DND-41 (cell line): ENCODE results near the gene CRTAC1.

ENCODE experiments used
- ATAC-seq: fragments of 200-7000 bp; cut with Tn5 transposase; 3 replicates; pipeline ENCODE4 v1.9.1; 2021; ENCODE audit warnings: low read depth; ENCODE audit not compliant: insufficient read depth
- DNase-seq: peaks from one replicate; pipeline ENCODE4 v3.0.0-alpha.2; 2020
- H2AFZ ChIP-seq: 2 replicates; pipeline ENCODE4 v1.6.0; 2012; ENCODE audit warnings: low read depth, low read length
- H3K27ac ChIP-seq: 2 replicates; pipeline ENCODE4 v1.5.1; 2012; ENCODE audit warnings: low read length, inconsistent platforms
- H3K27me3 ChIP-seq: fragments of 200-600 bp; sonication (generic); 2 replicates; pipeline ENCODE4 v1.6.0; 2012; ENCODE audit warnings: low read length, mild to moderate bottlenecking, inconsistent platforms; ENCODE audit not compliant: insufficient read depth, poor library complexity
- H3K36me3 ChIP-seq: 2 replicates; pipeline ENCODE4 v1.5.1; 2012; ENCODE audit warnings: low read length, inconsistent platforms; ENCODE audit not compliant: insufficient read depth
- H3K4me1 ChIP-seq: 2 replicates; pipeline ENCODE4 v1.5.1; 2012; ENCODE audit warnings: mild to moderate bottlenecking, low read length; ENCODE audit not compliant: insufficient read depth
- H3K4me2 ChIP-seq: 2 replicates; pipeline ENCODE4 v1.6.0; 2012; ENCODE audit warnings: mild to moderate bottlenecking, moderate library complexity, low read length, inconsistent platforms; ENCODE audit not compliant: insufficient read depth
- H3K4me3 ChIP-seq, 2 experiments: fragments of 200-600 bp in 1 of 2; shearing (Covaris generic) in 1 of 2; 2 replicates each; pipeline ENCODE4 v1.5.1; 2012 to 2016; ENCODE audit warnings: inconsistent platforms in 2 of 2, low read length in 2 of 2, mild to moderate bottlenecking in 2 of 2, low read depth in 1 of 2, moderate library complexity in 1 of 2
- H3K79me2 ChIP-seq: 2 replicates; pipeline ENCODE4 v1.6.0; 2012; ENCODE audit warnings: low read length, inconsistent platforms; ENCODE audit not compliant: insufficient read depth
- H3K9ac ChIP-seq: 2 replicates; pipeline ENCODE4 v1.6.0; 2012; ENCODE audit warnings: low read depth, mild to moderate bottlenecking, inconsistent platforms, low read length, moderate library complexity
- H3K9me3 ChIP-seq: 2 replicates; pipeline ENCODE4 v1.5.1; 2012; ENCODE audit warnings: low read length, moderate library complexity, mild to moderate bottlenecking, inconsistent platforms; ENCODE audit not compliant: insufficient read depth, severe bottlenecking
- H4K20me1 ChIP-seq: 2 replicates; pipeline ENCODE4 v1.6.0; 2012; ENCODE audit warnings: low read length; ENCODE audit not compliant: insufficient read depth
- CTCF ChIP-seq: IDR thresholded peaks from 2 replicates; pipeline ENCODE4 v1.5.1; 2012; ENCODE audit warnings: borderline replicate concordance, low read length, moderate library complexity, mild to moderate bottlenecking; ENCODE audit not compliant: poor library complexity, severe bottlenecking; ENCODE audit errors: extremely low read depth
- EZH2 ChIP-seq: IDR thresholded peaks from 3 replicates; pipeline ENCODE4 v1.6.1; 2012; ENCODE audit warnings: borderline replicate concordance, low read depth, mild to moderate bottlenecking, moderate library complexity, low read length, inconsistent platforms; ENCODE audit not compliant: severe bottlenecking

Gene CRTAC1

GRCh38 chr10:97822261-97822687 lies 208.1 kb downstream of the CRTAC1 start:
- Histone ChIP-seq H2AFZ (no peak overlapping the region), H4K20me1 (peaks cover 3% of the 10 kb centered on the region; the same call in 1 of the 2 replicates), H3K4me1 (no peaks in the 10 kb centered on the region), H3K36me3 (no peaks in the 10 kb centered on the region), H3K4me3 (no peak overlapping the region), H3K79me2 (no peaks in the 10 kb centered on the region), H3K9me3 (no peaks in the 10 kb centered on the region), H3K27me3 (peaks cover 15% of the 10 kb centered on the region), H3K27ac (no peak overlapping the region), H3K9ac (no peak overlapping the region), H3K4me2 (no peak overlapping the region)
- ATAC-seq = no peak
- TF ChIP-seq EZH2 (no peak), CTCF (no peak)
- DNase-seq = no peak

- no peak for DNase-seq
- H3K79me2 ChIP-seq = no peaks in the 10 kb centered on the region
- ATAC-seq = no peak
- H2AFZ ChIP-seq = no peak overlapping the region
- no peak overlapping the region for H3K9ac ChIP-seq
- H3K4me1 ChIP-seq = no peaks in the 10 kb centered on the region
- H3K36me3 ChIP-seq = no peaks in the 10 kb centered on the region
- H3K4me3 ChIP-seq = no peak overlapping the region
- H3K27me3 ChIP-seq = peaks cover 18% of the 10 kb centered on the region
- no peak overlapping the region for H3K27ac ChIP-seq
- H4K20me1 ChIP-seq = peaks cover 3% of the 10 kb centered on the region; the same call in 1 of the 2 replicates
- TF ChIP-seq CTCF (no peak), EZH2 (no peak)
- H3K9me3 ChIP-seq = no peaks in the 10 kb centered on the region
- H3K4me2 ChIP-seq = no peak overlapping the region
Observed at GRCh38 chr10:97821308-97822038, 208.9 kb downstream of the CRTAC1 start.

- Histone ChIP-seq H3K4me3 (no peak overlapping the region), H4K20me1 (peaks cover 3% of the 10 kb centered on the region; the same call in 1 of the 2 replicates), H3K27me3 (peaks cover 16% of the 10 kb centered on the region), H3K79me2 (no peaks in the 10 kb centered on the region), H3K4me1 (no peaks in the 10 kb centered on the region), H2AFZ (no peak overlapping the region), H3K36me3 (no peaks in the 10 kb centered on the region), H3K9ac (no peak overlapping the region), H3K9me3 (no peaks in the 10 kb centered on the region), H3K27ac (no peak overlapping the region), H3K4me2 (no peak overlapping the region)
- no peak for TF ChIP-seq EZH2
- no peak for TF ChIP-seq CTCF
- no peak for ATAC-seq
- no peak for DNase-seq
Observed at GRCh38 chr10:97820096-97820704, 210.2 kb downstream of the CRTAC1 start.
